Measurements from ENCODE around the gene TMSB4X. TPM values are rescaled to one million over a fixed set of nuclear protein-coding genes. Genes with fewer than 3 reads are reported as not detected.

TMSB4X gene
- polyA plus RNA-seq, 3 donors, result 15,641 to 31,074 (median 27,127) TPM

GRCh38 chrX:12989461-12989860, 14.6 kb downstream of the TMSB4X start:
- WGBS (ENCODE audit: insufficient coverage), result no CpG with 5 or more reads among the region's 3 CpGs
- Histone ChIP-seq H3K9ac (ENCODE audit: insufficient read depth, low read length, poor library complexity, severe bottlenecking) (no peak overlapping the region), H3K27ac (ENCODE audit: low read depth in 1 of 2, low read length in 2 of 2) (no peak overlapping the region), H3K36me3 (replicated peaks in 1 of 2; ENCODE audit: control insufficient read depth in 1 of 2, insufficient read depth in 2 of 2, low read length in 2 of 2) (no peaks in the 10 kb centered on the region), H3K4me2 (replicated peaks; ENCODE audit: extremely low read depth, low read length, poor library complexity, severe bottlenecking) (no peak overlapping the region), H3K4me1 (ENCODE audit: control insufficient read depth in 1 of 2, insufficient read depth in 2 of 2, low read length in 2 of 2) (peaks cover 14 to 19% of the 10 kb centered on the region in 2 donors), H4K20me1 (ENCODE audit: insufficient read depth, low read length) (no peaks in the 10 kb centered on the region), H3K27me3 (ENCODE audit: control insufficient read depth in 2 of 2, insufficient read depth in 2 of 2, low read length in 2 of 2) (peaks cover 0 to 42% of the 10 kb centered on the region in 2 donors), H2AFZ (ENCODE audit: insufficient read depth, low read depth, low read length, poor library complexity, severe bottlenecking) (no peak overlapping the region), H3K9me3 (replicated peaks in 1 of 2; ENCODE audit: control insufficient read depth in 1 of 2, insufficient read depth in 1 of 2, low read length in 2 of 2) (no peaks in the 10 kb centered on the region), H3K79me2 (ENCODE audit: insufficient read depth, low read length) (no peaks in the 10 kb centered on the region), H3K4me3 (replicated peaks in 1 of 3; ENCODE audit: low read depth in 2 of 3, low read length in 3 of 3) (no peak overlapping the region)
- intact Hi-C loops (cut with micrococcal nuclease), result no loop called here
- H3K4me1 Mint-ChIP-seq, result peaks cover 28% of the 10 kb centered on the region
- H3K27ac Mint-ChIP-seq, result no peak overlapping the region
- DNase-seq, result no peak
- H3K4me3 Mint-ChIP-seq, result no peak overlapping the region
- H3K27me3 Mint-ChIP-seq (ENCODE audit: low read depth in 3 of 3), result peaks cover 0 to 47% (median 2%) of the 10 kb centered on the region in 3 donors
- TF ChIP-seq, protein P1, sequence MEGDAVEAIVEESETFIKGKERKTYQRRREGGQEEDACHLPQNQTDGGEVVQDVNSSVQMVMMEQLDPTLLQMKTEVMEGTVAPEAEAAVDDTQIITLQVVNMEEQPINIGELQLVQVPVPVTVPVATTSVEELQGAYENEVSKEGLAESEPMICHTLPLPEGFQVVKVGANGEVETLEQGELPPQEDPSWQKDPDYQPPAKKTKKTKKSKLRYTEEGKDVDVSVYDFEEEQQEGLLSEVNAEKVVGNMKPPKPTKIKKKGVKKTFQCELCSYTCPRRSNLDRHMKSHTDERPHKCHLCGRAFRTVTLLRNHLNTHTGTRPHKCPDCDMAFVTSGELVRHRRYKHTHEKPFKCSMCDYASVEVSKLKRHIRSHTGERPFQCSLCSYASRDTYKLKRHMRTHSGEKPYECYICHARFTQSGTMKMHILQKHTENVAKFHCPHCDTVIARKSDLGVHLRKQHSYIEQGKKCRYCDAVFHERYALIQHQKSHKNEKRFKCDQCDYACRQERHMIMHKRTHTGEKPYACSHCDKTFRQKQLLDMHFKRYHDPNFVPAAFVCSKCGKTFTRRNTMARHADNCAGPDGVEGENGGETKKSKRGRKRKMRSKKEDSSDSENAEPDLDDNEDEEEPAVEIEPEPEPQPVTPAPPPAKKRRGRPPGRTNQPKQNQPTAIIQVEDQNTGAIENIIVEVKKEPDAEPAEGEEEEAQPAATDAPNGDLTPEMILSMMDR (IDR thresholded peaks at IDR 0.05), result no peak
- H3K36me3 Mint-ChIP-seq, result peaks cover 0 to 2% of the 10 kb centered on the region in 2 donors
- H3K9me3 Mint-ChIP-seq, result peaks cover 0 to 9% (median 5%) of the 10 kb centered on the region in 7 donors

DNA sequence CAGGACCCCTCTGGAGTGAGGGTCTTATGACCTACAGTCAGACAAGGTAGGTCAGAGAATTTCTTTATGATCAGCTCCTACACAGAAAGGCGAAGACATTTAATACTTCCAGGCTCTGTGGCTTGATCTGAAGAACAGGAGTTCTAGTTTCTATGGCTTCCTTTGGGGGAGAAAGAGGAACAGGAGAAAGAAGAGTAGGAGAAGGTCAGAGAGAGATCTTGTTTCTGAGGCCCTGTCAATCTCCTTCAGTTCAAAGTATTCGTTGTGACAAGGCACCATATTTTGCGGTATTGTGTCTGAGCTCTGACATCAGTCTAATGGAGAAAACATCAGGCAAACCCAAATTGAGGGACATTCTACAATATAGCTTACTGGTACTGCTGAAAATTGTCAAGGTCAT, 16.7 kb downstream of the TMSB4X start:
- Histone ChIP-seq H4K20me1 (ENCODE audit: insufficient read depth, low read length) (no peaks in the 10 kb centered on the region), H2AFZ (ENCODE audit: insufficient read depth, low read depth, low read length, poor library complexity, severe bottlenecking) (no peak overlapping the region), H3K4me2 (replicated peaks; ENCODE audit: extremely low read depth, low read length, poor library complexity, severe bottlenecking) (no peak overlapping the region), H3K4me1 (ENCODE audit: control insufficient read depth in 1 of 2, insufficient read depth in 2 of 2, low read length in 2 of 2) (peaks cover 8 to 9% of the 10 kb centered on the region in 2 donors), H3K27me3 (ENCODE audit: control insufficient read depth in 2 of 2, insufficient read depth in 2 of 2, low read length in 2 of 2) (peaks cover 0 to 40% of the 10 kb centered on the region in 2 donors), H3K27ac (ENCODE audit: low read depth in 1 of 2, low read length in 2 of 2) (no peak overlapping the region), H3K9ac (ENCODE audit: insufficient read depth, low read length, poor library complexity, severe bottlenecking) (no peak overlapping the region), H3K79me2 (ENCODE audit: insufficient read depth, low read length) (no peaks in the 10 kb centered on the region), H3K4me3 (replicated peaks in 1 of 3; ENCODE audit: low read depth in 2 of 3, low read length in 3 of 3) (no peak overlapping the region), H3K9me3 (replicated peaks in 1 of 2; ENCODE audit: control insufficient read depth in 1 of 2, insufficient read depth in 1 of 2, low read length in 2 of 2) (no peaks in the 10 kb centered on the region), H3K36me3 (replicated peaks in 1 of 2; ENCODE audit: control insufficient read depth in 1 of 2, insufficient read depth in 2 of 2, low read length in 2 of 2) (no peaks in the 10 kb centered on the region)
- H3K36me3 Mint-ChIP-seq, result no peaks in the 10 kb centered on the region
- peaks cover 15% of the 10 kb centered on the region for H3K4me1 Mint-ChIP-seq
- H3K27me3 Mint-ChIP-seq (ENCODE audit: low read depth in 3 of 3), result peaks cover 0 to 41% (median 2%) of the 10 kb centered on the region in 3 donors
- TF ChIP-seq, protein P1 (IDR thresholded peaks at IDR 0.05), result no peak
- DNase-seq, result no peak
- intact Hi-C loops (cut with micrococcal nuclease), result no loop called here
- H3K4me3 Mint-ChIP-seq, result no peak overlapping the region
- WGBS (ENCODE audit: insufficient coverage), result no CpG with 5 or more reads among the region's 3 CpGs
- H3K27ac Mint-ChIP-seq, result peak overlapping the region in 1 of 7 donors; percentile 83
- H3K9me3 Mint-ChIP-seq, result peaks cover 0 to 5% (median 3%) of the 10 kb centered on the region in 7 donors
